ENCODE results near the gene PLGRKT.
A peak's percentile ranks its signal among the peaks of the same experiment; 100 is the strongest.
"Not testable (repeated sequence)": the region's sequence is repeated elsewhere in the genome, so short reads cannot be mapped to it uniquely, and the experiment has no call there.

Gene PLGRKT

GRCh38 chr9:5437254-5438216 lies at the start of gene PLGRKT:
TSS of gene PLGRKT (minus strand) at chr9:5437925. CDS start at chr9:5431977, 5,948 bp downstream.
- peak; percentile 75 for DNase-seq

- no peak for DNase-seq
Observed at GRCh38 chr9:5486988-5487387, 49.3 kb upstream of the PLGRKT start.

- no peak for DNase-seq
Observed at GRCh38 chr9:5485378-5486085, 47.8 kb upstream of the PLGRKT start.

GRCh38 chr9:5483306-5483705 lies 45.6 kb upstream of the PLGRKT start:
- DNase-seq: no peak

- DNase-seq: no peak
Observed at GRCh38 chr9:5482194-5482593, 44.5 kb upstream of the PLGRKT start.

- DNase-seq: no peak
Observed at GRCh38 chr9:5481322-5482040, 43.8 kb upstream of the PLGRKT start.

GRCh38 chr9:5480919-5481318 lies 43.2 kb upstream of the PLGRKT start:
- DNase-seq: no peak

- no peak for DNase-seq
Observed at GRCh38 chr9:5479994-5480694, 42.4 kb upstream of the PLGRKT start.

- no peak for DNase-seq
Observed at GRCh38 chr9:5478206-5478605, 40.5 kb upstream of the PLGRKT start.

- DNase-seq: not testable (repeated sequence)
Observed at GRCh38 chr9:5475611-5476010, 37.9 kb upstream of the PLGRKT start.

GRCh38 chr9:5470816-5471215 lies 33.1 kb upstream of the PLGRKT start:
- no peak for DNase-seq

- no peak for DNase-seq
Observed at GRCh38 chr9:5470122-5470521, 32.4 kb upstream of the PLGRKT start.

- no peak for DNase-seq
Observed at GRCh38 chr9:5468850-5469249, 31.1 kb upstream of the PLGRKT start.

GRCh38 chr9:5466766-5467165 lies 29.0 kb upstream of the PLGRKT start:
- DNase-seq: no peak

GRCh38 chr9:5466005-5466404 lies 28.3 kb upstream of the PLGRKT start:
- DNase-seq: no peak

GRCh38 chr9:5464831-5465330 lies 27.2 kb upstream of the PLGRKT start:
- DNase-seq: not testable (repeated sequence)

- DNase-seq: no peak
Observed at GRCh38 chr9:5460157-5460556, 22.4 kb upstream of the PLGRKT start.

- DNase-seq: no peak
Observed at GRCh38 chr9:5459289-5459829, 21.6 kb upstream of the PLGRKT start.

- no peak for DNase-seq
Observed at GRCh38 chr9:5455181-5455580, 17.5 kb upstream of the PLGRKT start.

- DNase-seq: no peak
Observed at GRCh38 chr9:5453673-5454072, 15.9 kb upstream of the PLGRKT start.

GRCh38 chr9:5453004-5453403 lies 15.3 kb upstream of the PLGRKT start:
- no peak for DNase-seq

GRCh38 chr9:5452286-5452609 lies 14.5 kb upstream of the PLGRKT start:
- no peak for DNase-seq
